OCI-LY3 (cell line): ENCODE results near the gene DDX50.

Experiments
- H2AFZ ChIP-seq: fragments of 200-600, 300-600 bp; shearing (Covaris generic); 2 replicates; pipeline ENCODE4 v1.6.0; 2014; ENCODE audit warnings: antibody characterized with exemption, low read depth, low read length
- H3K27ac ChIP-seq: fragments of 200-600, 300-600 bp; sonication (generic); 2 replicates; pipeline ENCODE4 v1.5.1; 2014; ENCODE audit warnings: mild to moderate bottlenecking, low read length, moderate library complexity, mixed read lengths
- H3K27me3 ChIP-seq: fragments of 200-600, 300-600 bp; sonication (generic); 2 replicates; pipeline ENCODE4 v1.6.1; 2014; ENCODE audit warnings: low read depth, low read length, mixed read lengths
- H3K36me3 ChIP-seq: fragments of 200-600, 300-600 bp; sonication (generic); replicated peaks from 2 replicates; pipeline ENCODE3; 2014; ENCODE audit warnings: low read depth, low read length, mixed read lengths
- H3K4me1 ChIP-seq: fragments of 300-600, 200-600 bp; sonication (generic); 2 replicates; pipeline ENCODE4 v1.6.1; 2014; ENCODE audit warnings: low read length, mixed read lengths
- H3K4me2 ChIP-seq: fragments of 200-600, 300-600 bp; sonication (generic); 2 replicates; pipeline ENCODE4 v1.6.1; 2014; ENCODE audit warnings: low read length, mixed read lengths
- H3K4me3 ChIP-seq: fragments of 300-600, 200-600 bp; sonication (generic); 2 replicates; pipeline ENCODE4 v1.5.1; 2014; ENCODE audit warnings: antibody characterized with exemption, mild to moderate bottlenecking, low read length, moderate library complexity
- H3K79me2 ChIP-seq: fragments of 300-600, 200-600 bp; shearing (Covaris generic); 2 replicates; pipeline ENCODE4 v1.6.1; 2014; ENCODE audit warnings: mild to moderate bottlenecking, low read length, mixed read lengths
- H3K9ac ChIP-seq: fragments of 300-600, 200-600 bp; shearing (Covaris generic); 2 replicates; pipeline ENCODE4 v1.6.0; 2014; ENCODE audit warnings: mild to moderate bottlenecking, low read length, moderate library complexity
- H3K9me3 ChIP-seq: fragments of 200-600, 300-600 bp; shearing (Covaris generic); 2 replicates; pipeline ENCODE4 v1.6.1; 2014; ENCODE audit warnings: low read length, mixed read lengths; ENCODE audit not compliant: insufficient read depth
- H4K20me1 ChIP-seq: fragments of 200-600, 300-600 bp; sonication (generic); 2 replicates; pipeline ENCODE4 v1.6.1; 2016; ENCODE audit warnings: low read length, mixed read lengths; ENCODE audit not compliant: insufficient read depth
- CTCF ChIP-seq: fragments of 200-600, 300-600 bp; sonication (generic); IDR thresholded peaks from 2 replicates; pipeline ENCODE4 v1.5.1; 2014; ENCODE audit warnings: antibody characterized with exemption, low read length, low read depth
- EZH2phosphoT487 ChIP-seq: fragments of 200-600 bp; shearing (Covaris generic); IDR thresholded peaks from 2 replicates; pipeline ENCODE4 v1.6.1; 2018; ENCODE audit warnings: antibody characterized with exemption, mixed run types, low read depth

The DDX50 gene

DNA sequence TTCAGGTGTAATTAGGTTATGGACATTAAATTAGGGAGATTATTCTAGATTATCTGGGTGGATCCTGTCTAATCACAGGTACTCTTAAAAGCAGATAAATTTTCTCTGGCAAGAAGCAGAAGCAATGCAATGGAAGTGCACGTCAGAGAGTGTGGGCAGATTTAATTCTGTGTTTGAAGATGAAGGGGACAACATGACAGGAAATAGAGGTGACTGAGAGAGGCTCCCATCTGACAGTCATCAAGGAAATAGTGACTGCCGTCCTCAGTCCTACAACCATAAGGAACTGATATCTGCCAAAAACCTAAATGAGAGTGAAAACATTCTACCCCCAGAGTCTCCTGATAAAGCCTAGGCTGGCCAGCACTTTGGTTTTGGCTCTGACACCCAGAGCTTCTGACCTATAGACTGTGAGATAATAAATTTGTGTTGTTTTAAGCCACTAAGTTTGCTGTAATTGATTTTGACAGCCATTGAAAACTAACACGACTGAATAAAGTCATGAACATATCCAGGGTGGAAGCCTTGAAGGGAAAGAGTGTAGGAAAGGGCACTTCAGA is 30.5 kb upstream of the DDX50 start:
- H4K20me1 ChIP-seq, result no peaks in the 10 kb centered on the region
- H3K4me1 ChIP-seq, result peaks cover 3% of the 10 kb centered on the region; the same call in 1 of the 2 replicates
- no peak overlapping the region for H3K4me3 ChIP-seq
- no peak overlapping the region for H3K27ac ChIP-seq
- H3K9ac ChIP-seq, result no peak overlapping the region
- H2AFZ ChIP-seq, result no peak overlapping the region
- H3K79me2 ChIP-seq, result no peaks in the 10 kb centered on the region
- H3K27me3 ChIP-seq, result no peaks in the 10 kb centered on the region
- TF ChIP-seq CTCF (no peak), EZH2phosphoT487 (no peak)
- H3K36me3 ChIP-seq, result no peaks in the 10 kb centered on the region
- no peaks in the 10 kb centered on the region for H3K9me3 ChIP-seq
- H3K4me2 ChIP-seq, result no peak overlapping the region

DNA sequence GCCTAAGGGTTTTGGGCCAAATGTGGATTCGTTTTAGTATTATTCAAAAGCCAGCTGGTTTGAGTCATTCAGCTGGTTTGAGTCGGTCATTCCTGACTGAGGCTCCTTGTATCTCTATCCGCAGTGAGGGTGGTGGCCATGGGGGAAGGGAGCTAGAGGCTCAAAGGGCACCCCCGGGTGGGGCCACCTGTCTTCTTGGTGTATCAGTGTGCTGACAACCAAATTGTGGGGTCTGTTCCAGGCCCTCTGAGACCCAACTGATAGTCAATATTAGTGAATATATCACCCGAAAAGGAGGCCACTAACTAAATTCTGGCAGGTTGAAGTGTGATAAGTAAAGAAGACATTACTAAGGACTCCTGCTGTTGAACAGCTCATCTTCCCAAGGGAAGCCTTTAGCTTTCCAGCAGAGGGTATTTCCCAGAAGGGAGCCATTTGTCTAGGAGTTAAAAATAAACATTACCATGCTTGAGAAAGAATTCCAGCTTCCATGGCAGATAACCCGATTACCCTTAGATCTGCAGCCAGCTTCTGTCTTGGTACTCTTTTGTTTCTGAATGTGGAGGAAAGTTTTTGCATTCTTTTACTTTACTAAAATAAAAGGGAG is 29.9 kb upstream of the DDX50 start:
- Histone ChIP-seq H3K9me3 (no peaks in the 10 kb centered on the region), H3K27me3 (no peaks in the 10 kb centered on the region), H3K36me3 (no peaks in the 10 kb centered on the region), H3K4me3 (no peak overlapping the region), H4K20me1 (no peaks in the 10 kb centered on the region), H2AFZ (no peak overlapping the region), H3K9ac (no peak overlapping the region), H3K27ac (no peak overlapping the region), H3K4me2 (no peak overlapping the region), H3K79me2 (no peaks in the 10 kb centered on the region), H3K4me1 (no peaks in the 10 kb centered on the region)
- TF ChIP-seq CTCF, result no peak
- TF ChIP-seq EZH2phosphoT487, result no peak

DNA sequence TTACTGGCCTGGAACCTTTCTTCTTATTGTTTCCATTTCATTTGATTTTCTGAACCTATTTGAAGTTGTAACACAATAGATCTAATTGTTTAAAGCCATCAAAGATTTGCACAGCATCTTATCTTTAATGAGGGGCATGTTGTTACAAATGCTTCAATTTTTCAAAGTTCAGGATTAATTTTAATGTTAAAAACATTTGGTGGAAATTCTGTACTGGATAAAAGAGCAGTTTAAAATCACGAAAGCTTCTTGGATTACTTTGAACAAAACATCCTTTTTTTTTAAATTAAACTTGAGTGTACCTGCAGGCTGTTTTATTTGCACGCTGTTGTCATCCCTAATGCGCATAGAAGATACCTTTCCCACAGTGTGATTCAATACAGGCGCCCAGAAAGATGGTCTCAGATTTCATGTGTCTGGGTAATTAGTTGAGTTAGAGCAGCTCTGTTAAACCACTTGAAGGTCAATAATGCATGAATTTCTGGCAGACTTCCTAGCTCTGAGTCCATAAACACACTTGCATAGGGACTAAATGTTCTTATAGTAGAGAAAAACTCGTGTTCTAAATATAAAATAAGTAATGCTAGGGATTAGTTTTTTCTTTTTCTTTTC is 29.3 kb upstream of the DDX50 start:
- no peaks in the 10 kb centered on the region for H3K79me2 ChIP-seq
- H3K4me1 ChIP-seq, result no peaks in the 10 kb centered on the region
- no peak overlapping the region for H3K27ac ChIP-seq
- H3K9me3 ChIP-seq, result no peaks in the 10 kb centered on the region
- TF ChIP-seq CTCF (no peak), EZH2phosphoT487 (no peak)
- H3K36me3 ChIP-seq, result no peaks in the 10 kb centered on the region
- no peak overlapping the region for H2AFZ ChIP-seq
- no peak overlapping the region for H3K4me2 ChIP-seq
- no peak overlapping the region for H3K4me3 ChIP-seq
- no peak overlapping the region for H3K9ac ChIP-seq
- no peaks in the 10 kb centered on the region for H3K27me3 ChIP-seq
- H4K20me1 ChIP-seq, result no peaks in the 10 kb centered on the region

GRCh38 chr10:68876246-68877138 is 24.6 kb upstream of the DDX50 start:
- no peak overlapping the region for H3K9ac ChIP-seq
- H2AFZ ChIP-seq, result no peak overlapping the region
- no peaks in the 10 kb centered on the region for H3K4me1 ChIP-seq
- H3K27me3 ChIP-seq, result no peaks in the 10 kb centered on the region
- no peaks in the 10 kb centered on the region for H4K20me1 ChIP-seq
- no peak overlapping the region for H3K27ac ChIP-seq
- TF ChIP-seq CTCF (no peak), EZH2phosphoT487 (no peak)
- H3K79me2 ChIP-seq, result no peaks in the 10 kb centered on the region
- H3K4me2 ChIP-seq, result no peak overlapping the region
- no peaks in the 10 kb centered on the region for H3K36me3 ChIP-seq
- no peak overlapping the region for H3K4me3 ChIP-seq
- no peaks in the 10 kb centered on the region for H3K9me3 ChIP-seq
